Activated CD4-positive, alpha-beta memory T cell treated with anti-CD3 and anti-CD28 coated beads for 36 hours (primary cell): ENCODE data around the gene MOB2. TPM values are rescaled to one million over a fixed set of nuclear protein-coding genes. Genes with fewer than 3 reads are reported as not detected.
"Not testable (repeated sequence)": the region's sequence is repeated elsewhere in the genome, so short reads cannot be mapped to it uniquely, and the experiment has no call there.

Experiments
- CTCF ChIA-PET: fragments of 350-600 bp; sonication (Branson Sonifier 250); formaldehyde crosslinking; loops from one replicate; lab custom pipeline; 2021; ENCODE audit warnings: antibody characterized with exemption, inconsistent platforms; lab: Charles Lee
- POLR2A ChIA-PET: fragments of 350-600 bp; sonication (Branson Sonifier 250); formaldehyde crosslinking; loops from one replicate; lab custom pipeline; 2021; ENCODE audit warnings: antibody characterized with exemption; lab: Charles Lee
- DNase-seq: peaks from one replicate; pipeline ENCODE4 v3.0.0-alpha.2; 2020
- H3K27ac Mint-ChIP-seq: one replicate; pipeline ENCODE4 v1.8.0; 2021; ENCODE audit warnings: mixed read lengths
- H3K27me3 Mint-ChIP-seq: one replicate; pipeline ENCODE4 v1.8.0; 2021; ENCODE audit warnings: mixed read lengths
- H3K36me3 Mint-ChIP-seq: one replicate; pipeline ENCODE4 v1.8.0; 2021; ENCODE audit warnings: mixed read lengths
- H3K4me1 Mint-ChIP-seq: one replicate; pipeline ENCODE4 v1.8.0; 2021; ENCODE audit warnings: low read depth, mixed read lengths
- H3K4me3 Mint-ChIP-seq: one replicate; pipeline ENCODE4 v1.8.0; 2021; ENCODE audit warnings: mild to moderate bottlenecking, mixed read lengths
- H3K9me3 Mint-ChIP-seq: one replicate; pipeline ENCODE4 v1.8.0; 2021; ENCODE audit warnings: mixed read lengths
- intact Hi-C: fragments of 100-400 bp; cut with micrococcal nuclease; formaldehyde crosslinking; loops from one replicate; pipeline ENCODE4 v1.15.1; 2023
- total RNA-seq, 2 experiments: library from RNA; stranded (reverse); gene quantifications; one replicate each; pipeline ENCODE4 v1.2.3, GENCODE V29; 2021

MOB2 gene
- total RNA-seq, 2 experiments from 2014 or later = 15.9 to 17.9 TPM

DNA sequence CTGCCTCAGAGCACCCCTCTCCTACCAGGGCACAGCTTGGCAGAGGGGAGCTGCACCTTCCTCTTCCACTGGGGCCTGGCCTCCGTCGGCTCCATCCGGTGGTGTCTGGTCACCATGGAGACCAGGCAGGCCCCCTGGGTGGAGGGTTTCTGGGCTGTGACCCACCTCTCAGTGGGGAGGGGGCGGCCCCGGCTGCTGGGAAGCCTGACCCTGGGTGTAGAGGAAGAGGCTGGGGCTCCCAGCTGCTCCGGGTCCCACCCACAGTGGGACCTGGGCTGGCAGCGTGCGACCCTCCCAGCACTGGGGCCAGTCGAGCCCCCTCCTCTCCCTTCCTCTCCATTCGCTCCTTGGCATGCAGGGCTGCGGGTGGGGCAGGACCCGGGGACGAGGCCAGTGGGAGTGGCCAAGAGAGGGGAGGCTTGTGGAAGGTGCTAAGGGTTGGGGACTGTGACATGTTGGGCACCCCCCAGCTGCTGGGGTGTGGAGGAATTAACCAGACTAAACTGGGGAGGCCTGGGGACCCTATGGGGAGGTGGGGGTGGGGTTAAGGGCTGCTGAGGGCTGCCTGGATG is 50.0 kb downstream of the MOB2 start:
- H3K9me3 Mint-ChIP-seq = no peaks in the 10 kb centered on the region
- DNase-seq = no peak
- H3K27ac Mint-ChIP-seq = no peak overlapping the region
- intact Hi-C loops = no loop called here
- H3K4me3 Mint-ChIP-seq = no peak overlapping the region
- H3K4me1 Mint-ChIP-seq = no peaks in the 10 kb centered on the region
- POLR2A ChIA-PET = no interaction called here
- CTCF ChIA-PET = no interaction called here
- no peaks in the 10 kb centered on the region for H3K36me3 Mint-ChIP-seq
- peaks cover 3% of the 10 kb centered on the region for H3K27me3 Mint-ChIP-seq

DNA sequence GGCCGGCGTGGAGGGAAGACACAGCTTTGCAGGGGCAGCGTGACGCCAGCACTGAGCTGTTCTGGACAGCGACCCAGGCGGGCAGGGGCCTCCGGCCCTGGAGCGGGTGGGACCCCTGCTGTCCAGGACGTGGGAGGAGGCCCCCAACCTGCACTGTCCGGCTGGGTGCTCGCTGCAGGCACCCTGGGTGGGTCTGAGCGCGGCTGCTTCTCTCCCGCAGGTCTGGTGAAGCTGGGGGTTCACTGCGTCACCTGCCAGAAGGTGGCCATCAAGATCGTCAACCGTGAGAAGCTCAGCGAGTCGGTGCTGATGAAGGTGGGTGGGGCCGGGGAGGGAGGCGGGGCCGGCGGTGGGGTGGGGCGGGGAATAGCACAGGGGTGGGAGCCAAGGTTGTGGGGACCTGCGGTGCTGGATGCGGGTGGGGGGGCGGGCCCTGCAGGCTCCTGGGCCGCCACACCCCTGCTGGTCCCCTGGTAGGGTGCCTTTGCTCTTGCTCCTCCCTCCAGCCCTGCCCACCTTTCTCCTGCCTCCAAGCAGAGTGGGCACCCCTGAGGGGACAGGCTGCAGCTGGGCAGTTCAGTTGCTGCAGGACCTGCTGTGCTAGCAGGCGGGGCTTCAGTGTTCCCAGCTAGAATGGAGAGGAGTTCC is 50.6 kb downstream of the MOB2 start:
- CTCF ChIA-PET = no interaction called here
- peaks cover 3% of the 10 kb centered on the region for H3K27me3 Mint-ChIP-seq
- H3K36me3 Mint-ChIP-seq = no peaks in the 10 kb centered on the region
- no peaks in the 10 kb centered on the region for H3K4me1 Mint-ChIP-seq
- no peaks in the 10 kb centered on the region for H3K9me3 Mint-ChIP-seq
- H3K27ac Mint-ChIP-seq = no peak overlapping the region
- no peak for DNase-seq
- intact Hi-C loops = no loop called here
- H3K4me3 Mint-ChIP-seq = no peak overlapping the region
- POLR2A ChIA-PET = no interaction called here

DNA sequence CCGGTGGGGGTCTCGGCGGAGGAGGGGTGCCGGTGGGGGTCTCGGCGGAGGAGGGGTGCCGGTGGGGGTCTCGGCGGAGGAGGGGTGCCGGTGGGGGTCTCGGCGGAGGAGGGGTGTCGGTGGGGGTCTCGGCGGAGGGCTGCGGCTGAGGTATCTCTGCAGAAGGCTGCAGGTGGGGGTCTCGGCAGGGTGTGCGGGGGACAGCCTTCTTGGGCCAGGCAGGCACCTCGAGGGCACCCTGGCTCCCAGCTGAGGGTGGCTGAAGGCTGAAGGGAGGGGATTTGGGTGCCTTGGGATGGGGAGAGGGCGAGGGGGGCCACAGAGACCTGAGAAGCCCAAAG is 51.1 kb downstream of the MOB2 start:
- H3K27me3 Mint-ChIP-seq, DNase-seq, H3K4me3 Mint-ChIP-seq, CTCF ChIA-PET, POLR2A ChIA-PET, H3K4me1 Mint-ChIP-seq, intact Hi-C loops, H3K36me3 Mint-ChIP-seq, H3K9me3 Mint-ChIP-seq, H3K27ac Mint-ChIP-seq: not testable (repeated sequence)

DNA sequence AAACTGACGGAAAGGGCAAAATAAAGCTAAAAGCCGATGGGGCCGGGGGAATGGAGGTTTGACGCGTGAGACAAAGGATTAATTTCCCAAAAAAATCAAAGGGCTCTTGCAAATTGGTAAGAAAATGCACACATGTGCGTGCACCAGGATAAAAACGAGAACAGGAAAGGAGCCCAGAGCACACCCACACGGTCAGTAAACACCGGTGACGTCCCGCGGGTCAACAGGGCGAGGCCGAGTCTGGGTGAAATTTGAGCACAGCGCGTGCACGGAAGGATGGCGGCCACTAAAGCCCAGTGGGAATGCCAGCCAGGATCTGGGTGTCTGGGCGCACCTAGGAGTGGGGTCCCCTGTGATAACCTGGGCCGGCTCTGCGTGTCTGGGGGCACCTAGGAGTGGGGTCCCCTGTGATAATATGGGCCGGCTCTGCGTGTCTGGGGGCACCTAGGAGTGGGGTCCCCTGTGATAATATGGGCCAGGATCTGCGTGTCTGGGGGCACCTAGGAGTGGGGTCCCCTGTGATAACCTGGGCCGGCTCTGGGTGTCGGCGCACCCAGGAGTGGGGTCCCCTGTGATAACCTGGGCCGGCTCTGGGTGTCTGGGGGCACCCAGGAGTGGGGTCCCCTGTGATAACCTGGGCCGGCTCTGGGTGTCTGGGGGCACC is 52.5 kb downstream of the MOB2 start:
- H3K27ac Mint-ChIP-seq = no peak overlapping the region
- no peaks in the 10 kb centered on the region for H3K36me3 Mint-ChIP-seq
- POLR2A ChIA-PET = no interaction called here
- no peaks in the 10 kb centered on the region for H3K9me3 Mint-ChIP-seq
- intact Hi-C loops = no loop called here
- H3K27me3 Mint-ChIP-seq = peaks cover 1% of the 10 kb centered on the region
- H3K4me3 Mint-ChIP-seq = no peak overlapping the region
- no peaks in the 10 kb centered on the region for H3K4me1 Mint-ChIP-seq
- CTCF ChIA-PET = no interaction called here
- DNase-seq = no peak

DNA sequence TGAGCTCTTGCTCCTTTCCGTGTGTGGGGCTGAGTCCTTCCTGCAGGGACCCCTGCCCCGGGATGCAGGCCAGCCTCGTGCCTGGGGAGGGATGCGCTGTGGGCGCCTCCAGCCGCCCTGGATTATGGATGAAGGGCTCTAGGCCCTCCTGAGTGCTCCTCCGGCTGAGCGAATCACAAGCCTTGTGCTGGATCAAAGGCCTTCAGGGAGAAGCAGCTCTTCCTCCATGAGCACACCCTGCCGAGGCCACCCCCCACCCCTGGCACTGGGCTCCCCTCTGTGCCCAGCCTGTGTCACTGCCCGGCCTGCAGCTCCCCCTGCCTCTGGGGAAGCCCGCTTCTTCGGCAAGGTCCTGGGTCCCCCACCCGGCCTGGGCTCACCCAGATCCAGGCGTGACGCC is 53.0 kb downstream of the MOB2 start:
- DNase-seq = no peak
- ChIA-PET CTCF (no interaction called here), POLR2A (no interaction called here)
- H3K4me3 Mint-ChIP-seq = no peak overlapping the region
- intact Hi-C loops = no loop called here
- no peaks in the 10 kb centered on the region for H3K9me3 Mint-ChIP-seq
- no peaks in the 10 kb centered on the region for H3K4me1 Mint-ChIP-seq
- no peaks in the 10 kb centered on the region for H3K36me3 Mint-ChIP-seq
- H3K27ac Mint-ChIP-seq = no peak overlapping the region
- H3K27me3 Mint-ChIP-seq = peaks cover 1% of the 10 kb centered on the region

DNA sequence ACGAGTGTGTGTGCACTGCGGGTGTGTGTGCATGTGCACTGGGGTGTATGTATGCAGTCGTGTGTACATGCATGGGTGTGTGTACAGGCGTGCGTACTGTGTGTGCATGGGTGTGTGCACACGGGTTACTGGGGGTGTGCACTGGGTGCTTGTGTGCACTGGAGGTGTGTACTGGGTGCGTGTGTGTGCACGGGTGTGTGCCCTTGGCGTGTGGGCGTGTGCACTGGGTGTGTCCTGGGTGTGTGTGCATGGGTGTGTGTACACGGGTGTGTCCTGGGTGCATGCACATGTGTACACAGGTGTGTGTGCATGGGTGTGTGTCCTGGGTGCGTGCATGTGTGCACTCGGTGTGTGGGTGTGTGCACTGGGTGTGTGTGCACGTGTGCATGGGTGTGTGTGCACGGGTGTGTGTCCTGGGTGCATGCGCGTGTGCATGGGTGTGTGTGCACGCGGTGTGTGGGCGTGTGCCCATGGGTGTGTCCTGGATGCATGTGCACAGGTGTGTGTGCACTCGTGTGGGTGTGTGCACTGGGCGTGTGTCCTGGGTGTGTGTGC is 57.7 kb downstream of the MOB2 start:
- ChIA-PET CTCF (no interaction called here), POLR2A (no interaction called here)
- H3K9me3 Mint-ChIP-seq = no peaks in the 10 kb centered on the region
- DNase-seq = no peak
- H3K27me3 Mint-ChIP-seq = no peaks in the 10 kb centered on the region
- H3K27ac Mint-ChIP-seq = no peak overlapping the region
- no peaks in the 10 kb centered on the region for H3K36me3 Mint-ChIP-seq
- H3K4me1 Mint-ChIP-seq = no peaks in the 10 kb centered on the region
- intact Hi-C loops = no loop called here
- H3K4me3 Mint-ChIP-seq = no peak overlapping the region

DNA sequence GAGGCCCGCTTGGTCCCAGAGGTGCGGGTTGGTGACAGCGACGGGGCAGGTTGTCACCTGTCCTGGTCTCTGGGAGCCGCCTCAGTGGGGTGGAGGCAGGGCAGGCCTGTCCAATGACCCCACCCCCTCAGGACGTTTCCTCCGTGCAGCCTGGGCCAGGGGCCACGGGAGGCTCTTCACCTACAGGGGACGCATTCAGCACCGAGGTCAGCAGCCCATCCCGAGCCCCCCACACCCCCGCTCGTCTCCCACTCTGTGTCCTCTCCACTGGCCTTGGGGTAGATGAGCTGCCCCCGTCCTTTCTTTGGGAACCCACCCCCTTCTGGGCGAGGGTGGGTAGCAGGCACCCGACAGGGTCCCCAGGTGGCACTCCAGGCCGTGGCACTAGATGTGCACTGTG is 61.1 kb downstream of the MOB2 start:
- CTCF ChIA-PET = no interaction called here
- H3K27me3 Mint-ChIP-seq = peaks cover 3% of the 10 kb centered on the region
- intact Hi-C loops = no loop called here

DNA sequence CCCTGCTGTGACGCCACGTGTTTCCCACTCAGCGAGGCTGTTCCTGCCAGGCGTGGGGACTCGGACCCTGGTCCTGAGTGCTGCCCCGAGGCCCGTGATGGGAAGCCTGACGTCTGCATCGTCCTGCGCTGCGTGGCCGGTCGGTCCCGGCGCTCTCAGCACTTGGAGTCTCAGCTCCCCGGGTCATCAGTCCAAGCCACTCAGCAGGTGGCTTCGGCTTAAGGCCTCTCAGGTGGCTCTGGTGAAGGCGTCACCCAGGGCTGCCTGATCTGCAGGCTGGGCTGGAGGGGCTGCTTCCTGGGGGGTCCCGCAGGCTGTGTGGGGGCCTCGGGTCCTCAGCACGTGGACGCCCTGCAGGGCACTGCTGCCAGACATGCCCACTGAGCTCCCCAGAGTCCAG is 61.6 kb downstream of the MOB2 start:
- ChIA-PET POLR2A (no interaction called here), CTCF (no interaction called here)
- Mint-ChIP-seq H3K4me1 (no peaks in the 10 kb centered on the region), H3K36me3 (no peaks in the 10 kb centered on the region), H3K27ac (no peak overlapping the region), H3K4me3 (no peak overlapping the region), H3K9me3 (peaks cover under 1% of the 10 kb centered on the region), H3K27me3 (peaks cover 3% of the 10 kb centered on the region)
- intact Hi-C loops = no loop called here
- DNase-seq = no peak

More for the DNA sequence above, 61.1 kb downstream of the MOB2 start:
- POLR2A ChIA-PET = no interaction called here
- no peak for DNase-seq
- Mint-ChIP-seq H3K36me3 (no peaks in the 10 kb centered on the region), H3K4me3 (no peak overlapping the region), H3K9me3 (no peaks in the 10 kb centered on the region), H3K27ac (no peak overlapping the region), H3K4me1 (no peaks in the 10 kb centered on the region)

DNA sequence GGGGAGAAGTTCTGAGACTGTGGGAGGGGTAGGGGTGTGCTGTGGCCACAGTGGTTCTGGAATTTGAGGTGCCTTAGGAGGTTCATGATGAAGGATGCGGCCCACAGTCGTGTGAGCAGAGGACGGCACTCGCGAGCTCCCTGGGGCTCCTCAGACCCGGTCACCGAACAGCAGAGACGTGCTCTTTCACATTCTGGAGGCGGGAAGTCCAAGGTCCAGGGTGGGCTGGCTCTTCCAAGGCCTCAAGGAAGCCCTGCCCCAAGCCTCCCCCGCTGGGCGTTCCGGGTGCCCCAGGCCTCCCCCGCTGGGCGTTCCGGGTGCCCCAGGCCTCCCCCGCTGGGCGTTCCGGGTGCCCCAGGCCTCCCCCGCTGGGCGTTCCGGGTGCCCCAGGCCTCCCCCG is 63.2 kb downstream of the MOB2 start:
- POLR2A ChIA-PET, intact Hi-C loops, H3K27me3 Mint-ChIP-seq, H3K27ac Mint-ChIP-seq, CTCF ChIA-PET, H3K36me3 Mint-ChIP-seq, H3K4me3 Mint-ChIP-seq, DNase-seq, H3K4me1 Mint-ChIP-seq: not testable (repeated sequence)
- peaks cover 12% of the 10 kb centered on the region for H3K9me3 Mint-ChIP-seq

DNA sequence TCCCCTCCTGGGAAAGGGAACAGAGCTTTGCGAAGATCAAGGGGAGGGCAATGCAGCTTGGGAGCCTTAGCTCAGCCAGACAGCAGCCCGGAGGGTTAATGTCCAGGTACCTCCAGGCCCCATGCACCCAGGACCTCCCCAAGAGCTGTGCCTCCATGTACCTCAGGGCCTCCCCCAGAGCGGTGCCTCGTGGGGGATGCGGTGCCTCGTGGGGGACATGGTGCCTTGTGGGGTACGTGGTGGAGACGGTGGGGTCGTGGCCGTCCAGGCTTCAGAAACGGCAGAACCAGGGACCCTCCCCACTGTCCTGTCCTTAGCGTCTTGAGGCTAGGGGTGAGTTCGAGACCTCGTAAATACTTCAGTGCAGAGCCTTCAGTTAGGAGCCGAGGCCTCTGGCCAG is 63.6 kb downstream of the MOB2 start:
- Mint-ChIP-seq H3K4me1 (no peaks in the 10 kb centered on the region), H3K4me3 (no peak overlapping the region), H3K36me3 (peaks cover 3% of the 10 kb centered on the region), H3K27ac (no peak overlapping the region), H3K9me3 (peaks cover 15% of the 10 kb centered on the region), H3K27me3 (peaks cover 3% of the 10 kb centered on the region)
- ChIA-PET CTCF (no interaction called here), POLR2A (no interaction called here)
- no peak for DNase-seq
- intact Hi-C loops = no loop called here

DNA sequence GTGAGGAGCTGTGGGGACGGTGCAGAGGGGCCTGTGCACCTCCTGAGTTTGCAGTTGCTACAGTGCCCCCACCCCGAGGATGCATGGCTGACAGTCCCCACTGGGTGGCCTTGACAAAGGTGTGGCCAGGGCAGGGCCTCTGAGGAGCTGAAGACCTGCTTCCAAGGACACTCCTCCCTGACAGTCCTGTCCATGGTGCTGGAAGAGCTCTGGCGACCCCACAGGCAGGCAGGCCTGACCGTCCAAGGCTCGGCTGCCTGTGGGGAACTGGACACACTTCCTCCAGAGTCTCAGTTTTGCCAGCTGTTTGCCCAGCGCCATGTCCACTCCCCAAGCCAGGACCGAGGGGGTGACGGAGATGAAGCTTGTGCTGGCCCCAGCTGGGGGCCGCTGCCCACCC is 64.1 kb downstream of the MOB2 start:
- peaks cover 3% of the 10 kb centered on the region for H3K36me3 Mint-ChIP-seq
- CTCF ChIA-PET = no interaction called here

DNA sequence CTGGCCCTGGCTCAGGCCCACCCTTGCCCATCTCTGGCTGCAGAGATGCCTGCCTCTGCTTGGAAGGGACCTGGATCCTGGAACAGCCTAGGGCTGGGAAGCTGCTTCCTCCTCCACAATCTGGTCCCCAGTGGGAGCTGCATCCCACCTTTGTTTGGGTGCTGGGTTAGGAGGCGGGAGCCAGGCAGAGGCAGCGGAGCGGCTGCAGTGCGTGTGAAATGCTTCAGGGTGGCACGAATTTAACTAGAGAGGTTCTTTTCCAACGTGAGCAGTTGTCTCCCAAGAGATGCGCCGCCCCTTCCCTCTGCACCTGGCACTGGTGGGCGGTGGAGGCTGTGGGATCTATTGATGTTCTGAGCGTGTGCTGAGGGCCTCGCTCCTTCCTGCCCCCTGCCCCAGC is 65.3 kb downstream of the MOB2 start:
- Mint-ChIP-seq H3K36me3 (peaks cover 6% of the 10 kb centered on the region), H3K4me1 (no peaks in the 10 kb centered on the region), H3K9me3 (peaks cover 23% of the 10 kb centered on the region), H3K27me3 (peaks cover 3% of the 10 kb centered on the region), H3K27ac (no peak overlapping the region), H3K4me3 (no peak overlapping the region)
- ChIA-PET POLR2A (no interaction called here), CTCF (interaction anchor here (0.6 kb wide), 1 partner anchor 229 kb away, joined by 3 read pairs; no protein-coding TSS in a partner anchor)
- no peak for DNase-seq
- intact Hi-C loops = no loop called here

More for the DNA sequence above, 64.1 kb downstream of the MOB2 start:
- Mint-ChIP-seq H3K27ac (no peak overlapping the region), H3K4me3 (no peak overlapping the region), H3K9me3 (peaks cover 16% of the 10 kb centered on the region), H3K27me3 (peaks cover 3% of the 10 kb centered on the region), H3K4me1 (no peaks in the 10 kb centered on the region)
- POLR2A ChIA-PET = no interaction called here
- DNase-seq = no peak
- intact Hi-C loops = no loop called here

DNA sequence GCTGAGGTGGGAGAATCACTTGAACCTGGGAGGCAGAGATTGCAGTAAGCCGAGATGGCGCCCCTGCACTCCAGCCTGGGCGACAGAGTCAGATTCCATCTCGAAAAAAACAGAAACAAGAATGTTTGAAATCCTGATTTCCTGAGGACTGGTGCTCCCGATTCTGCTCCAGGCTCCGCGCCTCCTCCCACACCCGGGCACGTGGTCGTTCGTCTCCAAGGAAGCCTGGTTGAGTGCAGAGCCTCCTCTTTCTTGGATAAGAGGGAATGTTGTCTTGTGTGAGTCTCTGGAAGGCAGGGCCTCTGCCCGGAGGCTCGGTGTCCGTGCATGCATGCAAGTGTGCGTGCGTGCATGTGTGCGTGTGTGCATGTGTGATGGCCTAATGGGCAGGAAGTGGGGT is 66.8 kb downstream of the MOB2 start:
- peaks cover 27% of the 10 kb centered on the region for H3K9me3 Mint-ChIP-seq
- no peaks in the 10 kb centered on the region for H3K4me1 Mint-ChIP-seq
- CTCF ChIA-PET = no interaction called here
- H3K27me3 Mint-ChIP-seq = peaks cover 3% of the 10 kb centered on the region
- intact Hi-C loops = no loop called here
- H3K27ac Mint-ChIP-seq = no peak overlapping the region
- no peak for DNase-seq
- H3K4me3 Mint-ChIP-seq = no peak overlapping the region
- H3K36me3 Mint-ChIP-seq = peaks cover 6% of the 10 kb centered on the region
- POLR2A ChIA-PET = no interaction called here
